GM19099 (cell line): ENCODE results near the gene KRT74.

ENCODE experiments used
- POLR2A ChIP-seq: IDR thresholded peaks from 3 replicates; pipeline ENCODE4 v1.6.1; 2011; ENCODE audit warnings: low read depth; ENCODE audit not compliant: insufficient read length; ENCODE audit errors: extremely low read depth

KRT74 gene

DNA sequence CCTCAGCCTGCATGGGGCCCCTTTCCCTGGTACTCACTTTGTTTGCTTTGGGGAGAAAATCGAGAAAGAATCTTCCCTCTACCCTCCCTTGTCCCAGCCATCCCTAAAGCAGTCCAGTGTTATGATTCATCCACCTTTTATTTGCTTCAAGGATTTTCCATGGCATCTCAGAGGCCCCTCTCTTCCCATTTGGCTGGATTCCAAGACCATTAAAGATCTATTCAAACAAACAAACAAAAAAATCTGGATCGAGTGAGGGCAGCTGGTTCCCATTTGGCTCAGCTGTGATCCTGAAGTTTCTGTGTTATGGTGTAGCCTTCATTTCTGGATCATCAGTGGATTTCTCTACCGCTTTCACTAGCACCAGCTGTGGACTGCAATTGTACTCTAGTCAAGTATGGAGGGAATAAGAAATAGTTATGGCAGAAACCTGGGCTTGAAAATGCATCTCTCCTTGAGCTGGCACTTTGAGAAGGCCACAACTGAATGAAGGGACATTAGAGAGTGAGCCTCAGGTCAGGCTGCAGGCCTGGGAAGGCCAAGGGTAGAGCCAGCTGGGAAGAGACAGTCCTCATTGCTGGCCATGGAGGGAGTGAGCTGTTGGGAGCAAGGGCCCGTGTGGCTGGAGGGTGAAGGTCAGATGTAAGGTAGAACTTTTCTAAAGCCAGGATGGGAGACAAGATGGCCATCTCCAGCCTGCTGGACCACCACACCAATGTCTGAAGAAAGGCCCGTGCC is 34.4 kb downstream of the KRT74 start:
- no peak for TF ChIP-seq POLR2A

DNA sequence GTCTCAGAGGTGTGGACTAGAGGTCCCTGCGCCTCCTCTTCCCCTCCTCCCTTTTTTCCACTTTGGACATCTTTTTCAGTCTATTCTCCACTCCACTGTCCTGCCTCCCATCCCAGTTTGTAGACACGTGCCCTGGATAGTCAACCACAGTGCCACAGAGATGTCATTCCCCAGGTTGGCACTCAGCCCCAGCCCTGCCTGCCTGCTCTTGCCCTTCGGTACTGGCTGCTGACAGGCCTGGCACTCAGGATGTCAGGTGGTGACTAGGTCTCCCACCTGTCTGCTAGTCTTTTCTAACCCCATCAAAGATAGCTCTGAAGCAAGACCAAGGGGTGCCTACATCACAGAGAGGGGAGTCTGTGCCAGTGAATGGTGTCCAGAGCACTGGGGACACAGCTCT is 36.5 kb downstream of the KRT74 start:
- TF ChIP-seq POLR2A = no peak

DNA sequence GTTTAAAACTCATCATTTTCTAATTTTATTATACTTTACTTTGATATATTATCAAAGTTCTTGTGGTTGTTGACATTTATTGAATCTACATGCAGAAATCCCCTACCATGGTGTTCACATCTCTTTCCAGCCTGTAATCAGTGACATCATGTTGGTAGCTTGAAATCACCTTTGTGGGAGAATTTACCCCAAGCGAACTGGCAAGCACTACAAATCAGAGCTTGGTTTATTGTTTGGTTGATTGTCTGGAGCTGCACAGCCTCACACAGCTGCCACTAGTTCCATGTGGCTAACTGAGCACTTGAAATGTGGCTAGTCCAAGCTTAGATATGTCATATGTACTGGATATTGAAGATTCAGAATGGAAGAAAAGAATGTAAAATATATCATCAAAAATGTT is 38.1 kb downstream of the KRT74 start:
- TF ChIP-seq POLR2A = no peak

GRCh38 chr12:52534482-52534881 is 39.2 kb downstream of the KRT74 start:
- TF ChIP-seq POLR2A = no peak

- TF ChIP-seq POLR2A = no peak
Measured at GRCh38 chr12:52533686-52534470, 39.8 kb downstream of the KRT74 start.

DNA sequence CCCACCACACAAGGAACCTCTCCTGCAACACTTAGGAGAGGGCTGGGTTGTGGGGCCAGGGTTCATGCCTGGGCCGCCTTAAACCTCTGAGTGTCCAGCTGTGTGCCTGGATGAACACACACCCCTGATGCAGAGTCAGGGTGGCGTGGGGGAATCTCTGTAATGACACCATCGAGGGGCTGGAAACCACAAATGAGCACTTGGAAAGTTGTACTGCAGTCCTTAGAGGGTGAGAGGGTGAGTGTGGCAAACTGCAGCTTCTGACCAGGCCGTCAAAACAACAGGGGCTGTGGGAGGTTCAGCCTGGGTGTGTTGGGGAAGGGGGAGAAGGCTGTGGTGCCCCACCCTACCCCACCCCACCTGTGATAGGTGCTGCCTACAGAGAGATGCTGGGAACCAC is 41.0 kb downstream of the KRT74 start:
- no peak for TF ChIP-seq POLR2A

- TF ChIP-seq POLR2A = no peak
Measured at GRCh38 chr12:52531566-52532300, 41.9 kb downstream of the KRT74 start.

- no peak for TF ChIP-seq POLR2A
Measured at GRCh38 chr12:52530905-52531304, 42.7 kb downstream of the KRT74 start.

GRCh38 chr12:52530366-52530765 is 43.3 kb downstream of the KRT74 start:
- TF ChIP-seq POLR2A = no peak

DNA sequence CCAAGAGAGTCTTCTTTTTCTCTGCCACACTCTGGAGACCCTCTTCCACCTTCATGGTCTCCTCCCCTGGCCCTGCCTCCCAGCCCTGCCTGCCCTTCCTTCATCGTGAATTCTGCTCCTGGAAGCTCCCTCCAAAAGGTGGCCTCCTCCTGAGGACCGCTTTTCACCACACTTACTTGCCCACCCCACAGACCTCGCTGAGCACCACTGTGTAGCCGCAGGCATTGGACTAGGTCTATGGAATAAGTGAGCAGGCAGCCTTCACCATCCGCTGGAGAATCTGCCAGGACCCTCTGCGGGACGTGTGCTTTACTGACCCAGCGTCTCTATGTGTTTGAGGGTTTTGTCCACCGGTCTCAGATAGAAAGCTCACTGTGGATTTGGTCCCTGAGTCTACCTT is 43.8 kb downstream of the KRT74 start:
- no peak for TF ChIP-seq POLR2A

DNA sequence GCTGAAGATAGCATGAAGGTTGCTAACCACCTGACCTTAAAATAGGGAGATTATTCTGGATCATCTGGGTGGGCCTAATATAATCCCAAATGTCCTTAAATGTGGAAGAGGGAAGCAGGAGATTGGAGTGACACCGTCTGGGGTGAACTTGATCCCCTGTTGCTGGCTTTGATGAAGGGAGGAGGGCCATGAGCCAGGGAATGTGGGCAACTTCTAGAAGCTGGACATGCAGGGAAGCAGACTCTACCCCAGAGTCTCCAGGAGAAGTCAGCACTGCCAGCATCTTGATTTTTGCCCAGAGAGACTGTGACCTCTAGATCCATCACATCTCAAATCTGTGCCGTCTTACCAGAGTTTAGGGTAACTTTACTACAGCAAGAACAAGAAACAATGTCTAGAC is 44.2 kb downstream of the KRT74 start:
- no peak for TF ChIP-seq POLR2A

DNA sequence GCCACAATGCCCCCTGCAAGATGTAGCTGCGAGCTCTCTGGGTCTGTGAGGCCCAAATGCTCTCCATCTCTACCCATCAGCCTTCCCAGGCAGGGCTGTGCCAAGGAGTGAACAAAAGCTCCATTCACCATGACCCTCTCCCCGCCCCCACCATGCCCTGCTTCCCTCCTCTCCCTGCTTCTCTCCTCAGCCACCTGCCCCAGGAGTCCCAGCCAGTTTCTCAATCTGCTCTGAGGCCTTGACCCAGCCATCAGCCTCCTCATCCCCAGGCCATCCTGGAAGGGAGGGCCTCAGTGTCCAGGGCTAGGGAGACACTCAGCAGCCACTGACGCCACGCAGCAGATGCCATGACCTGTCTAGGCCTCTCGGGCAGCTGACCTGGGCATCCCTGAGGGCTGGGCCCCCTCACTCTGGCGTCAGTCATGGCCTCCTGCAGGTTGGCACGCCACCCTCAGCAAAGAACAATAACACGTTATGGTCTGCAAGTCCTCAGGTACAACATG is 45.0 kb downstream of the KRT74 start:
- no peak for TF ChIP-seq POLR2A

- no peak for TF ChIP-seq POLR2A
Measured at GRCh38 chr12:52527121-52527800, 46.4 kb downstream of the KRT74 start.

- TF ChIP-seq POLR2A = no peak
Measured at GRCh38 chr12:52526511-52526951, 47.1 kb downstream of the KRT74 start.
